ENCODE results near the gene ELP6.
A peak's percentile ranks its signal among the peaks of the same experiment; 100 is the strongest.

Gene ELP6, protein sequence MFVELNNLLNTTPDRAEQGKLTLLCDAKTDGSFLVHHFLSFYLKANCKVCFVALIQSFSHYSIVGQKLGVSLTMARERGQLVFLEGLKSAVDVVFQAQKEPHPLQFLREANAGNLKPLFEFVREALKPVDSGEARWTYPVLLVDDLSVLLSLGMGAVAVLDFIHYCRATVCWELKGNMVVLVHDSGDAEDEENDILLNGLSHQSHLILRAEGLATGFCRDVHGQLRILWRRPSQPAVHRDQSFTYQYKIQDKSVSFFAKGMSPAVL

DNA sequence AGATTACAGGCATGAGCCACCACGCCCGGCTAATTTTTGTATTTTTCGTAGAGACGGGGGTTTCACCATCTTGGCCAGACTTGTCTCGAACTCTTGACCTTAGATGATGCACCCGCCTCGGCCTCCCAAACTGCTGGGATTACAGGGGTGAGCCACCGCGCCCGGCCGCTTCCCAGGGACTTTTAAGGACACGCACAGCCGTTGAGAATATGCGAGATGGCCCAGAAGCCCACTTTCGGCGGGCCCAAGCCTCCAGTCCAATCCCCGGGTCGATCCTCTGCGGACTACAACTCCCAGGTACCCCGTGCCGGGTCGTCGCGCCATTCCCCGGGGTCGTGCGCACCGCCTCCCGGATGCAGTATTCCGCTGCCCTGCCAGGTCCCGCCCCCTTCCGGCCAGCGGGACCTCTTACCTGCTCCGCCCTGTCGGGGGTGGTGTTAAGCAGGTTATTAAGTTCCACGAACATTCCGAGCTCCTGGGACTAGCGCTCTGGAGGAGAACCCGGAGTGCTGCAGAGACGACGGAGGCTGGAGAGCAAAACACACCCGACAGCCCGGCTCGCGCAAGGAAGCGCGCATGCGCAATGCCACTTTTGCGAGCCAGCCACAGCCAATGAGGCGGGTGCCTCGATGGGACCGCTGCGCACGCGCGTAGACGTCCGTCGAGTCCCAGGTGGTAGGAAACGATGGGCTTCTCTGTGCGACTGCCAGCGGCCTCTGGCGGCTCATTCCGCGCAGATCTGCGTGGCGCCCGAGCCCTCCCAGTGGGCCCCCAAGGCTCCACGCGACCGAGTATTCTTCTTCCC lies at the start of gene ELP6:
Gene ELP6, minus strand, starts transcription at position 588 of the 805 bp plus-strand sequence. Its CDS starts 122 bp downstream, at position 466.
- DNase-seq (ENCODE audit: low read depth): peak; percentile 95

- DNase-seq (ENCODE audit: low read depth): no peak
These were observed 42.8 kb upstream of the ELP6 start for GRCh38 chr3:47556351-47556750.

DNA sequence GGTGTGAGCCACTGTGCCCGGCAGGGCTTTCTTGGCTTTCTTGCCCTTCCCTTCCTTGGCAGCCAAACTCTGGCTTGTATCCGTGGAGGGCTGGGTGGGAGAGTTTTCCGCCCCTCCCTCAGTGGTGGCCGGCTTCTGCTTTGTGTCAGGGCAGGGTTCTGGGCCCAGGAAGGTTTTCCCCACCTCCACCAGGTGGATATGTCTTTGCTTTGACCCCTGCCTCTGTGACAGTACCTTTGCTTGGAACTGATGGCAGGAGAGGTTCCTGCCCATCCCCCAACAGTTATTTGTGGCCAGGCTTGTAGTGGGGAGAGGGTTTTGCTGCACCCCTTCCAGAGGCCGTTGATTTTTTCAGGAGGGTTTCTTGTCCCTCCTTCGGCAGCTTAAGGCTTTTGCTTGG lies 40.8 kb upstream of the ELP6 start:
- DNase-seq (ENCODE audit: low read depth): no peak

DNA sequence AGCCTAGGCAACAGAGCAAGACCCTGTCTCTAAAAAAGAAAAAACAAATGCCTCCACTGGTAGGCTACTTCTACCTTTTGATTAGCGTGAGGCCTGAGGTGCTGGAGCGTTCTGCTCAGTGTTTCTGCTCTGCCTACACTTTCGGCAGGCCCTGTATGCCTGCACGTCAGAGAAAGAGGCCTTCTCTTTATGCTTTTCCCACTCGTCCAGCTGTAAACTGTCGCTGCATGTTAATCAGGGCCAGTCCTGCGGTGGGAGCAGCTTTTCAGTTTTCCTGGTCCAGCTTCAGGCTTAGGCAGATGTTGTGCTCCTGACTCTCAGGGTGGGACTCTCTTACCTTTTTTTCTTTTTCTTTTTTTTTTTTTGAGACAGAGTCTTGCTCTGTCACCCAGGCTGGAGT lies 39.9 kb upstream of the ELP6 start:
- no peak for DNase-seq (ENCODE audit: low read depth)

DNA sequence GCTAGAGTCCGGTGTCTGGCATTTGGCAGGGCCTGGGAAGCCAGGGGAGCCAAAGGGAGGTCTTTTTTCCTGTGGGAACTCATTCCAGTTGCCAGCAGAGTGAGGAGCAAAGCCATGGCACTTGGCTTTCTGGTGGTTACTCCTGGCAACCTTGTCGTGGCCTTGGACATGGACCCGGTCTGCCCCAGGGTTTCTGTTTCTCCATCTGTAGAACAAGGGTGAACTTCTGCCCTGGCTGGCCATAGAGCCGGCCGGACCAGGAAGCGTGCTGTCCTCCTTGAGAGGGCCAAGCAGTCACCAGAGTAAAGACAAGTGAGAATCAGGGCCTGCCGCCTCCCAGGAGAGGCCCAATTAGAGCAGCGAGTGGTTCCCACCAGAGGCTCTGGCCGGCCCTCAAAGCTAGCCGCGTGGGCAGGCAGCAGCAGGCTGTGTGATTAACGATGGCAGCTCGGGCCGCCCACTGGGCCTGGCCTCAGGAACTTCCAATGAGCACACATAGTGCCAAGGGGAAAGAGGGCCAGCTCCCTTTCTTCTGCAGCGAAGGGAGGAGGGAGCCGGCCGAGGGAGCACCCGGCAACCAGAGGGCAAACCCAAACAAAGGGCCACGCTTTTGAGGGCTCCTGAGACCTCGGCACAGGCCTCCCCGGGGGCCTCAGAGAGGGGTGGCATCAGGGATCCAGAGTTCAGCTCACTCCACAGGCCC lies 29.1 kb upstream of the ELP6 start:
- no peak for DNase-seq (ENCODE audit: low read depth)

- no peak for DNase-seq (ENCODE audit: low read depth)
These were observed 28.1 kb upstream of the ELP6 start for GRCh38 chr3:47541583-47542108.

DNA sequence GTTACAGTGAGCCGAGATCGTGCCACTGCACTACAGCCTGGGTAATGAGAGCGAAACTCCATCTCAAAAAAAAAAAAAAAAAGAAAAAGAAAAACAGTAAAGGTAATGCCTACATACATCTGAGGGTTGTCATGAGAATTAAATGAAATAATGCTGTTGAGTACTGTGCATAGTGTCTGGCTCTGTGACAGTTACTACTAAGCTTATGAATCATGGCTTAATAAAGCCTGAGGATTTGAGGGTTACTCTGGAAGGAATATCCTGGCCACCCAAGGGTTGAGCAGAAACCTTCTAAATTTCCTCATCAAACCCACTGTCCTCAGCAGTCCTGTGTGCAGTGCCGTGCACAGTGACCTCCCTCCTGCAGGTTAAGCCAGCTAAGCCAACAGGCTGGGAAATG lies 26.8 kb upstream of the ELP6 start:
- DNase-seq (ENCODE audit: low read depth): no peak

DNA sequence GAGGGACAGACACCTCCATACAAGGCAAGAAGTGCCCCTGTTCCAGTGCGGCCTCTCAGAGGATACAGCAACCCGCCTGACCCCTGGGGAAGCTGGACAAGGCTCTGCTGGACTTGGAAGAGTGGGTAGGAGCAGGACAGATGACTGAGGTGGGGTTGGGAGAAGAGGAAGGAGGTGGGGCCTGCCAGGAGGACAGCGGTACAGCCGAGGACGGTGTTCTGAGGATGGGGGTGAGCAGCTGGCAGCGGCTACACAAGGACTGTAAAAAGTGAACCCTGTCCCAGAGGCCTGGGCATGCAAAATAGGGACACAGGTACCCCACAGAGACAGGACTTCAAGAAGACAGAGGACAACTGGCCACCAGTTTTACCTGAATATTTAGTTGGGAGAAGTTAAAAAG lies 23.5 kb upstream of the ELP6 start:
- DNase-seq (ENCODE audit: low read depth): no peak

- DNase-seq (ENCODE audit: low read depth): no peak
These were observed 22.8 kb upstream of the ELP6 start for GRCh38 chr3:47536221-47536891.

DNA sequence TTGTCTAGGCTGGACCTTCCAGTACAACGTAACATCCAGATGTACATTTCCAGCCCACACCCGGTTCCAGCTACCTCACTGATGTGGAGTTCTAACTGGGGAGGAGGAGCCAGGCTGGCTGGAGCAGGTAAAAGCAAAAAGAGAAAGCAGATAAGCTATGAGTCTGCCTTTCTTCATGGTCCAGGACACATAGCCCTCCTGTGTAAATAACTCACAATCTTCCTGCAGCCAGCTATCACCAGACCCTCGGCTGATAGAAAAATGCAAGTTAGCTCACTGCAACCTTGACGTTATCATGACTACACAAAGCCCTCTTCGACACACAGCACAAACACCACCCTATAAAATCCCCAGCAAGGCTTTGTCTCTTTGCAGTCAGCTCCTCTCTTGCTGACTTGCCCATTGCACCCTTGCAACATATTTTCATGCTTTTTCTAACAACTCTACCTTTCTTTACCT lies 20.5 kb upstream of the ELP6 start:
- no peak for DNase-seq (ENCODE audit: low read depth)

GRCh38 chr3:47533481-47533880 lies 20.0 kb upstream of the ELP6 start:
- DNase-seq (ENCODE audit: low read depth): no peak

DNA sequence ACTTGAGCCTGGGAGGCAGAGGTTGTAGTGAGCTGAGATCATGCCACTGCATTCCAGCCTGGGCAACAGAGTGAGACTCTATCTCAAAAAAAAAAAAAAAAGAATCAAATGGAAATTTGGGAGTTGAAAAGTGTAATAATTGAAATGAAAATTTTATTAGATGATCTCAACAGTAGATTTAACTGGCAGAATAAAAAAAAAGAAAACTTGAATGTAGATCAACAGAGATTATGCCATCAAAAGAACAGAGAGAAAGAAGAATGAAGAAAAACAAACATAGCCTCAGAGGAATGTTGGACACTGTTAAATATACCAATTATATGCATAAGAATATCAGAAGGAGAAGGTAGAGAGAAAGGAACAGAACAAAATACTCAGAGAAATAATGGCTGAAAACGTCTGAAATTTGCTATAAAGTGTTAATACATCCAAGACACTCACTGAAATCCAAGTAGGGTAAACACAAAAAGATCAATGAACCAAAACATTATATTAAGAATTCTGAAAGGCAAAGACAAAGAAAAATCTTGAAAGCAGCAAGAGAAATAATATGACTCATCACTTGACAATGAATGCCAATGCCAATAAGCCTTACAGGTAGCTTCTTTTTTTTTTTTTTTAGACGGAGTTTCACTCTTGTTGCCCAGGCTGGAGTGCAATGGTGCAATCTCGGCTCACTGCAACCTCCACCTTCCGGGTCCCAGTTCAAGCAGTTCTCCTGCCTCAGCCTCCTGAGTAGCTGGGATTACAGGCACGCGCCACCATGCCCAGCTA lies 14.6 kb upstream of the ELP6 start:
- DNase-seq (ENCODE audit: low read depth): no peak

GRCh38 chr3:47525617-47526016 lies 12.1 kb upstream of the ELP6 start:
- no peak for DNase-seq (ENCODE audit: low read depth)

DNA sequence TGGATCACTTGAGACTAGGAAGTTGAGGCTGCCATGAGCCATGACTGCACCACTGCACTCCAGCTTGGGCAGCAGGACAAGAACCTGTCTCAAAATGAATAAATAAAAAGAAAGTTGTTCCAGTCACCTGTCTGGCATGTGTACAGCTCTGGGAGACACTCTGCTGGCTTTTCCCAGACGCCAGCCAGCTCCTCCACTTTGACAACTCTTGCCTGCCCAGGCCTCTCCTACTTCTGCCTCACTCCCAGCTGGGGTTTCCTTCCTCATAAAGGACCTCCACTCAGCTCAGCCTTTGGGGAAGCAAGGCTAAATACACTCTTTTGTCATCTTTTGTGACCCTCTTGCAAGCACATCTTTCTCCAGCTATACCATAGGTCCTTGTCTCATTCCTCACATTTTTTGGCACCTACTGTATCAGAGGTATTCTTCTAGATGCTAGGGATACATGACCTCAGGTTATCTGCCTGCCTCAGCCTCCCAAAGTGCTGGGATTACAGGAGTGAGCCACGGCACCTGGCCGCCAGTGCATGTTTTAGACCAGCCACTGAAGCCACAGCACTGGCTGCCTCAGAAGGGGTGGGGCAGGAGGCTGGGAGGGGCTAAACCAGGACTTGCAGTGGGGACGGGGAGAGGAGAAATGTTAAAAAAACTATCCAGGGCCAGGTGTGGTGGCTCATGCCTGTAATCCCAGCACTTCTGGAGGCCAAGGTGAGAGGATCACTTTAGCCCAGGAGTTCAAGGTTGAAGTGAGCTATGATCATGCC lies 10.0 kb upstream of the ELP6 start:
- no peak for DNase-seq (ENCODE audit: low read depth)

- peak; percentile 54 for DNase-seq (ENCODE audit: low read depth)
These were observed 8.8 kb upstream of the ELP6 start for GRCh38 chr3:47522082-47522987.

- no peak for DNase-seq (ENCODE audit: low read depth)
These were observed 7.2 kb upstream of the ELP6 start for GRCh38 chr3:47520756-47521155.

DNA sequence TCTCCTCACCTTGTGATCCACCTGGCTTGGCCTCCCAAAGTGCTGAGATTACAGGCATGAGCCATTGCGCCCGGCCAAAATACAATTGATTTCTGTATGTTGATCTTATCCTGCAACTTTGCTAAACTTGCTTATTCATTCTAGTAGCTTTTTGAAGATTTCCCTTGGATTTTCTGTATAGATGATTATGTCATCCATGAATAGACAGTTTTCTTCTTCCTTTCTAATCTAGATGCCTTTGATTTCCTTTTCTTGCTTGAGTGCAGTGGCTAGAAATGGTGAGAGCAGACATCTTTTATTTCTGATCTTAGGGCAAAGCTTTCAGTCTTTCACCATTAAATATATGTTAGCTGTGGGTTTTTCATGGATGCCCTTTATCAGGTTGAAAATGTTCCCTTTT lies 4.4 kb upstream of the ELP6 start:
- DNase-seq (ENCODE audit: low read depth): no peak

- DNase-seq (ENCODE audit: low read depth): no peak
These were observed 2.4 kb upstream of the ELP6 start for GRCh38 chr3:47515864-47516319.

DNA sequence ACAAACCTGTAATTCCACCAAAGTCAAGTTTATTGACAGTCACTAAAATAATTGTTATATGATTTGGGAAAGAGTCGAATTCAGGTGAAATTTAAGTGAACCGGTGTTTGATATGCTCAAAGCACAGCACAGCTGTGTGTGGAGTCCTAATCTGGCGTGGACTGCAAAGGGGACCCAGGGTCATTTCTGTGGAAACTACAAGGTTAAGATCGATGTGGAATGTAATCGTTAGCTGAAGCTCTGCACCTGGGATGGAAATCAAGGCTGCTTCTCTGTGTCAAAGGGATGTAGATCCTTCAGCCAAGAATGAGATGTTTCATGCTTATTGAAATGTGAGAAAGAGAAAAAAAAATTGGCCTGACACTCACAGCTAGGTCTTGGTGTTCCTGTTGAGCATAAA lies 1.6 kb upstream of the ELP6 start:
- no peak for DNase-seq (ENCODE audit: low read depth)
